ENCODE data around the gene CDH5.
"Not testable (repeated sequence)": the region's sequence is repeated elsewhere in the genome, so short reads cannot be mapped to it uniquely, and the experiment has no call there.

The CDH5 gene

DNA sequence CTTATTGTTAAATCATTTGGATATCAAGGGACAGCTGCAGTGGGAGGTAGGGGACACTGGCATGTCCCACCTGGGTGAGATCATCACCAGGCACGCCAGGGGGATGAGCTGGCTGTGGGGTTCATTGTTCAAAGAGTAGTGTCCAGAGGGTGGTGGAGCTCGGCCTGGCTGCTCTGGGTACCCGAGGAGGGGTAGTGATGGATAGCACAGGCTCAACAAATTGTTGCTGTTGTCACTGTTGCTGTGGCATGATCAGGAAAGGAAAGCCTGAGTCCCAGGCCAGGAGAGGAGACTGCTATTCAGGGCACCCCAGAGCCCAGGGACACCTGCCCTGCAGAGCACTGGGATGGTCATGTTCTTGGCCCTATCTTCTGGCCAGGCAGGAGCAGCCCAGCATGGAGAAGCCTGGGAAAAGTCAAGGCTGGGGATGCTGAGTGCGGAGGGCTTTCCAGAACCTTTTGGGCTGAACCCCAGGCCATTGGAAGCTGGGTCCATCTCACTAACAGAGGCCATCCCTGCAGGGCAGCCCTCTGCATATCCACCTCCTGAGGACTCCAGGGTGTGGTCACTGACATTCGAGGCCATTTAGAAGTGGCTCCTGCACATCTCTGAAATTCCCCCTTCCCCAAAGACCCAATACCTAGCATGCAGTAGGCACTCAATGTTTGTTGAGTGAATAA lies 72.7 kb downstream of the CDH5 start:
- no peak overlapping the region for H3K27ac Mint-ChIP-seq
- no peak overlapping the region for H3K4me3 Mint-ChIP-seq
- H3K36me3 Mint-ChIP-seq (ENCODE audit: low read depth) = no peaks in the 10 kb centered on the region
- H3K4me1 Mint-ChIP-seq (ENCODE audit: low read depth) = no peaks in the 10 kb centered on the region
- H3K27me3 Mint-ChIP-seq = peaks cover 18% of the 10 kb centered on the region
- no peaks in the 10 kb centered on the region for H3K9me3 Mint-ChIP-seq

- no peak overlapping the region for H3K27ac Mint-ChIP-seq
- no peaks in the 10 kb centered on the region for H3K4me1 Mint-ChIP-seq (ENCODE audit: low read depth)
- no peaks in the 10 kb centered on the region for H3K36me3 Mint-ChIP-seq (ENCODE audit: low read depth)
- peaks cover 16% of the 10 kb centered on the region for H3K27me3 Mint-ChIP-seq
- H3K9me3 Mint-ChIP-seq = no peaks in the 10 kb centered on the region
- no peak overlapping the region for H3K4me3 Mint-ChIP-seq
Observed at GRCh38 chr16:66440271-66440802, 73.8 kb downstream of the CDH5 start.

- no peaks in the 10 kb centered on the region for H3K36me3 Mint-ChIP-seq (ENCODE audit: low read depth)
- H3K27ac Mint-ChIP-seq = no peak overlapping the region
- H3K9me3 Mint-ChIP-seq = no peaks in the 10 kb centered on the region
- peaks cover 20% of the 10 kb centered on the region for H3K27me3 Mint-ChIP-seq
- H3K4me1 Mint-ChIP-seq (ENCODE audit: low read depth) = no peaks in the 10 kb centered on the region
- no peak overlapping the region for H3K4me3 Mint-ChIP-seq
Observed at GRCh38 chr16:66440970-66441369, 74.5 kb downstream of the CDH5 start.

- Mint-ChIP-seq H3K9me3 (no peaks in the 10 kb centered on the region), H3K27me3 (peaks cover 23% of the 10 kb centered on the region), H3K27ac (no peak overlapping the region), H3K4me1 (ENCODE audit: low read depth) (no peaks in the 10 kb centered on the region), H3K36me3 (ENCODE audit: low read depth) (no peaks in the 10 kb centered on the region), H3K4me3 (no peak overlapping the region)
Observed at GRCh38 chr16:66441586-66442375, 75.3 kb downstream of the CDH5 start.

DNA sequence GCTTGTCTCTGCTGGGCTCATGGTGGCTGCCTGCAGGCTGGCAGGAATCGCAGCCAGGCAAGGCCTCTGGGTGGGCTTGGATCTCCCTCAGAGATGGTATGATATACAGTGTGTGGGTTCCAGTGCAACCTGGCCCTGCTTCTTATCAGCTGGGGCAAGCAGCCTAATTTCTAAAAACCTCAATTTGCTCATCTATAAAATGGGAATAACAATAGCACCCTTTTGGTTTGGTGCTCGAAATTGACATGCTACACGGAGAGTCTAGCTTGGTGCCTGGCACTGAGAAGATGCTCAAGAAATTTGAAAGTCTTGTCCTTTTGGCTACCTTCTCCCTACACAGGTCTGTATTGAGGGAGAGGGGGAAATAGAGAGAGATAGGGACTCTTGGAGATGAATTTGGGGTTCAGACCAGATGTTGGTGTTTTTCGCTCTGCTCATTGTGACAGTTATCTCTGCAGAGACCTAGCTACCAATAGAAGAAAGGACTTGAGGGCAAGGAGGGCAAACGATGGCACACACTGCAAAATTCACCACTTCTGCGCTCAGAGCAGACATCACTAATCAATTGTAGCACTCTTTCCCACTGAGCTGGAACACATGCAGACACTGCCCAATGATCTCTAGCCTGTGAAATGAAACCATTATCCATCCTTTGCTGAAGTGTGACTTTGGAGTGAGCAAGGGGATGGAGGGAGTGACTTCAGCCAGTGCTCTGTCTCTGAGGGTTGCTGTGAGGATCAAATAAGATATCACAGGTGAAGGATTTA lies 76.2 kb downstream of the CDH5 start:
- no peaks in the 10 kb centered on the region for H3K4me1 Mint-ChIP-seq (ENCODE audit: low read depth)
- no peak overlapping the region for H3K27ac Mint-ChIP-seq
- H3K9me3 Mint-ChIP-seq = no peaks in the 10 kb centered on the region
- H3K36me3 Mint-ChIP-seq (ENCODE audit: low read depth) = no peaks in the 10 kb centered on the region
- H3K27me3 Mint-ChIP-seq = peaks cover 23% of the 10 kb centered on the region
- no peak overlapping the region for H3K4me3 Mint-ChIP-seq

GRCh38 chr16:66443269-66443652 lies 76.8 kb downstream of the CDH5 start:
- H3K9me3 Mint-ChIP-seq = no peaks in the 10 kb centered on the region
- H3K36me3 Mint-ChIP-seq (ENCODE audit: low read depth) = no peaks in the 10 kb centered on the region
- no peaks in the 10 kb centered on the region for H3K4me1 Mint-ChIP-seq (ENCODE audit: low read depth)
- H3K4me3 Mint-ChIP-seq = no peak overlapping the region
- H3K27ac Mint-ChIP-seq = no peak overlapping the region
- peaks cover 23% of the 10 kb centered on the region for H3K27me3 Mint-ChIP-seq

- Mint-ChIP-seq H3K9me3 (no peaks in the 10 kb centered on the region), H3K27me3 (peaks cover 17% of the 10 kb centered on the region), H3K27ac (no peak overlapping the region), H3K36me3 (ENCODE audit: low read depth) (no peaks in the 10 kb centered on the region), H3K4me1 (ENCODE audit: low read depth) (no peaks in the 10 kb centered on the region), H3K4me3 (no peak overlapping the region)
Observed at GRCh38 chr16:66444049-66444481, 77.6 kb downstream of the CDH5 start.

- Mint-ChIP-seq H3K27ac (no peak overlapping the region), H3K27me3 (peaks cover 11% of the 10 kb centered on the region), H3K9me3 (no peaks in the 10 kb centered on the region), H3K36me3 (ENCODE audit: low read depth) (no peaks in the 10 kb centered on the region), H3K4me3 (no peak overlapping the region), H3K4me1 (ENCODE audit: low read depth) (no peaks in the 10 kb centered on the region)
Observed at GRCh38 chr16:66446737-66447136, 80.2 kb downstream of the CDH5 start.

GRCh38 chr16:66447491-66447890 lies 81.0 kb downstream of the CDH5 start:
- Mint-ChIP-seq H3K36me3 (ENCODE audit: low read depth) (no peaks in the 10 kb centered on the region), H3K27ac (no peak overlapping the region), H3K4me3 (no peak overlapping the region), H3K9me3 (no peaks in the 10 kb centered on the region), H3K4me1 (ENCODE audit: low read depth) (no peaks in the 10 kb centered on the region), H3K27me3 (peaks cover 11% of the 10 kb centered on the region)

- no peaks in the 10 kb centered on the region for H3K36me3 Mint-ChIP-seq (ENCODE audit: low read depth)
- H3K4me3 Mint-ChIP-seq = no peak overlapping the region
- no peaks in the 10 kb centered on the region for H3K4me1 Mint-ChIP-seq (ENCODE audit: low read depth)
- no peaks in the 10 kb centered on the region for H3K9me3 Mint-ChIP-seq
- no peaks in the 10 kb centered on the region for H3K27me3 Mint-ChIP-seq
- no peak overlapping the region for H3K27ac Mint-ChIP-seq
Observed at GRCh38 chr16:66451548-66451947, 85.1 kb downstream of the CDH5 start.

DNA sequence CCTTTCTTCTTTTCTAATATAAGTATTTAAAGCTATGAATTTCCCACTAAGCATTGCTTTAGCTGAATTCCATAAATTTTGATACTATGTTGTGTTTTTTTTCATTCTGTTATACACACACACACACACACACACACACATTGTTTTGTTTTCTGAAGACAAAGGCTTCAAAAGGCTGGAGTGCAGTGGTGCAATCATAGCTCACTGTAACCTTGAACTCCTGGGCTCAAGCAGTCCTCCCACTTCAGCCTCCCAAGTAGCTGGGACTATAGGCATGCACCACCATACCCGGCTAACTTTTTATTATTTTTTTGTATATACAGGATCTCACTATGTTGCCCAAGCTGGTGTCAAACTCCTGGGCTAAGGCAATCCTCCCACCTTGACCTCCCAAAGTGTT lies 86.7 kb downstream of the CDH5 start:
- H3K9me3 Mint-ChIP-seq; H3K27ac Mint-ChIP-seq; H3K4me1 Mint-ChIP-seq (ENCODE audit: low read depth); H3K4me3 Mint-ChIP-seq; H3K36me3 Mint-ChIP-seq (ENCODE audit: low read depth); H3K27me3 Mint-ChIP-seq: not testable (repeated sequence)
